ENCODE results near the gene MINDY3.

GRCh38 chr10:15780353-15781135 is 79.8 kb downstream of the MINDY3 start:
- TF ChIP-seq CTCF (IDR thresholded peaks at IDR 0.05; ENCODE audit: borderline replicate concordance, extremely low read depth, low read length, poor library complexity, severe bottlenecking) = no peak
- no peak for TF ChIP-seq EZH2 (IDR thresholded peaks at IDR 0.05; ENCODE audit: borderline replicate concordance, low read depth, low read length, severe bottlenecking)
